Ovary (tissue), 9 donors: Measurements from ENCODE around the gene HOXC13. TPM values are rescaled to one million over a fixed set of nuclear protein-coding genes. Genes with fewer than 3 reads are reported as not detected.

ENCODE experiments used
- DNase-seq, 5 donors: peaks; one replicate each; pipeline ENCODE4 v3.0.0-alpha.2; 2019 to 2020
- H3K27ac ChIP-seq, 2 donors: fragments of 200-600 bp; one replicate each; pipeline versions ENCODE4 v1.5.1 to v1.8.0; 2019 to 2022
- H3K27me3 ChIP-seq: fragments of 200-600 bp; one replicate; pipeline ENCODE4 v1.8.0; 2022
- H3K36me3 ChIP-seq: fragments of 200-600 bp; sonication (generic); one replicate; pipeline ENCODE4 v1.5.1; 2019
- H3K4me1 ChIP-seq: one replicate; pipeline ENCODE4 v1.8.1; 2013; ENCODE audit warnings: mild to moderate bottlenecking, moderate library complexity; ENCODE audit not compliant: insufficient read depth
- H3K4me3 ChIP-seq: fragments of 200-600 bp; sonication (generic); one replicate; pipeline ENCODE4 v1.5.1; 2017
- H3K9me3 ChIP-seq, 2 donors: fragments of 200-600 bp in 1 of 2; sonication (generic) in 1 of 2; one replicate each; pipeline versions ENCODE4 v1.5.1 to v1.8.1; 2013 to 2019; ENCODE audit warnings: mild to moderate bottlenecking in 1 of 2, moderate library complexity in 1 of 2
- EP300 ChIP-seq: sonication (generic); formaldehyde crosslinking; IDR thresholded peaks from one replicate; pipeline ENCODE4 v1.6.1; 2017; ENCODE audit warnings: antibody characterized with exemption
- POLR2A ChIP-seq: fragments of 450-650 bp; IDR thresholded peaks from one replicate; pipeline ENCODE4 v1.6.1; 2017; ENCODE audit warnings: antibody characterized with exemption, mild to moderate bottlenecking, moderate library complexity
- WGBS, 3 donors: extraction: QIAGEN DNeasy Blood & Tissue Kit in 1 of 3; methylation state at CpG; one replicate each; pipeline versions ENCODE4 v1.1.5 to v1.1.7; 2013 to 2017; 5-methylcytosine and 5-hydroxymethylcytosine counted together
- intact Hi-C, 4 donors: fragments of 100-400 bp; cut with DNase I; formaldehyde crosslinking; loops; one replicate each; pipeline versions ENCODE4 v1.11.0 to v1.15.1; 2022 to 2023
- polyA plus RNA-seq, 2 donors: library from polyadenylated mRNA; stranded (reverse); fragments of 200-250 nt in 1 of 2; fragments of 350-450 nt in 1 of 2; fragmentation: Illumina TruSeq in 1 of 2; extraction: RNeasy Lipid Tissue Mini Kit (QIAGEN cat#74804) in 1 of 2; gene quantifications; one replicate each; pipeline ENCODE4 v1.2.3, GENCODE V29; 2013 to 2014
- total RNA-seq, 7 donors: library from RNA; depleted of rRNA in 2 of 7; stranded (reverse); fragments of >200 nt in 2 of 7; fragmentation: NEBNext Ultra II Directional in 3 of 7; extraction: Animal tissue kit (Norgen Biotek cat#: 25700) in 3 of 7; gene quantifications; one replicate each; pipeline versions ENCODE4 v1.1.0 to v1.2.4, GENCODE V29; 2016 to 2023
- TF ChIP-seq, protein P1 (sequence below), 3 donors: fragments of 450-650 bp in 2 of 3; fragments of 200-600 bp in 1 of 3; IDR thresholded peaks; one replicate each; pipeline versions ENCODE4 v1.5.1 to v1.8.0; 2016 to 2022; ENCODE audit warnings: antibody characterized with exemption in 3 of 3, mild to moderate bottlenecking in 1 of 3
- donor health status: DM: no; HTN: no; CAD: no; lungs with moderate emphysema.
- donor health status: DM: no; HTN: no; CAD: no.
- donor health status: Bipolar disorder and iron deficiency.
- donor health status: DM: yes; HTN: yes; CAD: no.
- donor health status: DM: no; HTN: no; CAD: no.
- donor health status: DM: yes; HTN: yes; CAD: no.

HOXC13 gene
- total and polyA plus RNA-seq, 9 donors = not detected

GRCh38 chr12:53928054-53928835 lies 10.4 kb upstream of the HOXC13 start:
- no peaks in the 10 kb centered on the region for H3K4me1 ChIP-seq
- 6% methylated on average over 31 of the region's 31 CpGs for WGBS, 3 donors
- TF ChIP-seq POLR2A = no peak
- TF ChIP-seq, protein P1, sequence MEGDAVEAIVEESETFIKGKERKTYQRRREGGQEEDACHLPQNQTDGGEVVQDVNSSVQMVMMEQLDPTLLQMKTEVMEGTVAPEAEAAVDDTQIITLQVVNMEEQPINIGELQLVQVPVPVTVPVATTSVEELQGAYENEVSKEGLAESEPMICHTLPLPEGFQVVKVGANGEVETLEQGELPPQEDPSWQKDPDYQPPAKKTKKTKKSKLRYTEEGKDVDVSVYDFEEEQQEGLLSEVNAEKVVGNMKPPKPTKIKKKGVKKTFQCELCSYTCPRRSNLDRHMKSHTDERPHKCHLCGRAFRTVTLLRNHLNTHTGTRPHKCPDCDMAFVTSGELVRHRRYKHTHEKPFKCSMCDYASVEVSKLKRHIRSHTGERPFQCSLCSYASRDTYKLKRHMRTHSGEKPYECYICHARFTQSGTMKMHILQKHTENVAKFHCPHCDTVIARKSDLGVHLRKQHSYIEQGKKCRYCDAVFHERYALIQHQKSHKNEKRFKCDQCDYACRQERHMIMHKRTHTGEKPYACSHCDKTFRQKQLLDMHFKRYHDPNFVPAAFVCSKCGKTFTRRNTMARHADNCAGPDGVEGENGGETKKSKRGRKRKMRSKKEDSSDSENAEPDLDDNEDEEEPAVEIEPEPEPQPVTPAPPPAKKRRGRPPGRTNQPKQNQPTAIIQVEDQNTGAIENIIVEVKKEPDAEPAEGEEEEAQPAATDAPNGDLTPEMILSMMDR (IDR thresholded peaks at IDR 0.05) = no peak
- TF ChIP-seq EP300 = no peak
- no peak overlapping the region for H3K27ac ChIP-seq
- H3K4me3 ChIP-seq = no peak overlapping the region
- intact Hi-C loops = no loop called here
- DNase-seq = no peak
- peaks cover 0 to 3% of the 10 kb centered on the region in 2 donors for H3K9me3 ChIP-seq
- H3K36me3 ChIP-seq = no peaks in the 10 kb centered on the region
- peaks cover 13% of the 10 kb centered on the region for H3K27me3 ChIP-seq

DNA sequence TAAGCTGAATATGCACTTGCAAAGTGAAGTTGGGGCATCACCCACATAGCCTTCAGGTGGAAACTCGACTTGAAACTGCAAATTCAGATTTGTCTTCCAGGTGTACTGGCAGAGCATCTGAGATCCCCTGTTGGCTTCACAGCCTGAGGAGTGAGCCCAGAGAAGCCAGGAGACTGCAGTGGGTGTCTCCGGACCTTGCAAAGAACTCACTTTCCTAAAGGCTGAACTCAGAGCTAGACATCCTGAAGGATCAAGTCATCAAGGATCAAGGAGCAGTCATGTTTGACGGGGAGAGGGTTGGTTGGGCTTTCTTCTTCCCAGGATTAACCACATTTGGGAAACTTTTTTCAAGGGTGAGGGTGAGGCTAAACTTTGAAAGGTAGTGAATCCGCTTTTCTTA lies 9.1 kb upstream of the HOXC13 start:
- intact Hi-C loops = no loop called here
- Histone ChIP-seq H3K27ac (no peak overlapping the region), H3K27me3 (peaks cover 13% of the 10 kb centered on the region), H3K4me3 (no peak overlapping the region), H3K36me3 (no peaks in the 10 kb centered on the region), H3K9me3 (peaks cover 0 to 3% of the 10 kb centered on the region in 2 donors), H3K4me1 (no peaks in the 10 kb centered on the region)
- TF ChIP-seq POLR2A = no peak
- TF ChIP-seq, protein P1 (IDR thresholded peaks at IDR 0.05) = no peak
- TF ChIP-seq EP300 = no peak
- WGBS, 3 donors = 18 to 26% (median 20%) methylated on average over 4 of the region's 4 CpGs
- DNase-seq = no peak

GRCh38 chr12:53930591-53931255 lies 7.9 kb upstream of the HOXC13 start:
- 5 to 8% (median 7%) methylated on average over 30 of the region's 30 CpGs for WGBS, 3 donors
- DNase-seq = no peak
- H3K27me3 ChIP-seq = peaks cover 15% of the 10 kb centered on the region
- intact Hi-C loops = no loop called here
- no peak overlapping the region for H3K4me3 ChIP-seq
- peaks cover 0 to 3% of the 10 kb centered on the region in 2 donors for H3K9me3 ChIP-seq
- H3K36me3 ChIP-seq = no peaks in the 10 kb centered on the region
- TF ChIP-seq EP300 (no peak), POLR2A (no peak)
- TF ChIP-seq, protein P1 (IDR thresholded peaks at IDR 0.05) = no peak
- no peak overlapping the region for H3K27ac ChIP-seq
- no peaks in the 10 kb centered on the region for H3K4me1 ChIP-seq

DNA sequence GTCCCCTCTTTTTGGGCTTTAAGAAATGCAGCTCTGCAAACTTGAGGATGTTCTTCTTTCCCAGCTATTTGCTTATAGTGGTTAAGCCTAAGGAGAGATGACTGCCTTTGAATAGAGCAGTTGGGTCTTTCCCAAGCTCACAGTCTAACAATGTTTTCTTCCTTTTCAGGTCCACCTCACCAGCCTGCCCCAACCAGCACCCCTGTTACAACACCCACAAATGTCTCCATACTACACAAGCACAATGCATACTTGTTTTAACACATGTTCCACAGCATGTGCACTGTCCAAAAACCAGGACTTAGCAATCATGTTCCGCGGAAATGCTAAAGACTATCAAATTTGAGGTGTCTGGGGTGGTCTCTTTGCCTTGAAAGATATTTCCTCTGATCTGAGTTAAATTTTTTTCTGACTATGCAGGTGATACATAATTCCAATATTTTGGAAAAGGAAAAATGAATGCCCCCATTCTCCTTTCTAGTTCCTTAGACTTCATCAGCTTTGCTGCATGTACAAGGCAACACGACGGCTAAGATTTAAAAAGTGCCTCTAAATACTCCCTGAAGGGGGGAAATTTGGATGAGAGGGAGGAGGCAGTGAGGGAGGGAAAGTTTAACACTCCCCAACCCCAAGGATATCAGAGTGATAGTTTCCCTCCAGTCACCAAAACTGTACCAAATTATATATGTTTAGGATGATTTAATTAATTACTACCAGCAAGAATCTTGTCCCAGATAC lies 6.6 kb upstream of the HOXC13 start:
- H3K27me3 ChIP-seq = peaks cover 22% of the 10 kb centered on the region

More for the DNA sequence above, 6.6 kb upstream of the HOXC13 start:
- no peaks in the 10 kb centered on the region for H3K4me1 ChIP-seq
- 35 to 48% (median 42%) methylated on average over 4 of the region's 4 CpGs for WGBS, 3 donors
- intact Hi-C loops = no loop called here
- H3K36me3 ChIP-seq = no peaks in the 10 kb centered on the region
- H3K9me3 ChIP-seq = peaks cover 0 to 3% of the 10 kb centered on the region in 2 donors
- DNase-seq = no peak
- H3K4me3 ChIP-seq = no peak overlapping the region
- H3K27ac ChIP-seq = no peak overlapping the region
- TF ChIP-seq, protein P1 (IDR thresholded peaks at IDR 0.05) = no peak
- TF ChIP-seq EP300 = no peak
